ACC112 (cell line): Measurements from ENCODE around the gene IFT80.
A peak's percentile ranks its signal among the peaks of the same experiment; 100 is the strongest.

Experiments used
- H2AFZ ChIP-seq: fragments of 200-600 bp; sonication (generic); one replicate; pipeline ENCODE4 v1.6.0; 2017; ENCODE audit warnings: antibody characterized with exemption, low read length; ENCODE audit not compliant: unreplicated experiment
- H3K27ac ChIP-seq: fragments of 200-600 bp; sonication (generic); 2 replicates; pipeline ENCODE4 v1.5.1; 2014; ENCODE audit warnings: low read depth, mild to moderate bottlenecking, antibody characterized with exemption, low read length, moderate library complexity
- H3K27me3 ChIP-seq: fragments of 200-600 bp; sonication (generic); 2 replicates; pipeline ENCODE4 v1.6.1; 2014; ENCODE audit warnings: mild to moderate bottlenecking, antibody characterized with exemption, low read length, moderate library complexity, mixed read lengths; ENCODE audit not compliant: insufficient read depth
- H3K36me3 ChIP-seq: fragments of 200-600 bp; sonication (generic); 2 replicates; pipeline ENCODE4 v1.6.1; 2016; ENCODE audit warnings: mild to moderate bottlenecking, antibody characterized with exemption, low read length, moderate library complexity, mixed read lengths; ENCODE audit not compliant: insufficient read depth
- H3K4me1 ChIP-seq: fragments of 200-600 bp; sonication (generic); one replicate; pipeline ENCODE4 v1.6.1; 2016; ENCODE audit warnings: low read length, mixed read lengths; ENCODE audit not compliant: insufficient read depth, unreplicated experiment, control insufficient read depth
- H3K4me3 ChIP-seq: fragments of 200-600 bp; sonication (generic); 2 replicates; pipeline ENCODE4 v1.5.1; 2014; ENCODE audit warnings: mild to moderate bottlenecking, low read depth, low read length
- H3K79me2 ChIP-seq: fragments of 200-600 bp; sonication (generic); one replicate; pipeline ENCODE4 v1.6.0; 2016; ENCODE audit warnings: low read length; ENCODE audit not compliant: control insufficient read depth, unreplicated experiment, insufficient read depth

The IFT80 gene

GRCh38 chr3:160379628-160380214 lies 19.3 kb downstream of the IFT80 start:
- Histone ChIP-seq H3K79me2 (peaks cover 7% of the 10 kb centered on the region), H3K4me1 (peaks cover 61% of the 10 kb centered on the region), H2AFZ (no peak overlapping the region), H3K4me3 (peak overlapping the region; percentile 7; the same call in 1 of the 2 replicates), H3K27me3 (no peaks in the 10 kb centered on the region), H3K27ac (peak overlapping the region; percentile 78), H3K36me3 (peaks cover 12% of the 10 kb centered on the region)

GRCh38 chr3:160378331-160379109 lies 20.5 kb downstream of the IFT80 start:
- H3K79me2 ChIP-seq = peaks cover 7% of the 10 kb centered on the region
- peaks cover 73% of the 10 kb centered on the region for H3K4me1 ChIP-seq
- H2AFZ ChIP-seq = peak overlapping the region; percentile 68
- H3K27me3 ChIP-seq = no peaks in the 10 kb centered on the region
- peaks cover 12% of the 10 kb centered on the region for H3K36me3 ChIP-seq
- peak overlapping the region; percentile 58 for H3K4me3 ChIP-seq
- H3K27ac ChIP-seq = peak overlapping the region; percentile 78

- Histone ChIP-seq H3K27me3 (no peaks in the 10 kb centered on the region), H3K79me2 (peaks cover 4% of the 10 kb centered on the region), H3K4me1 (peaks cover 87% of the 10 kb centered on the region), H3K27ac (peak overlapping the region; percentile 46), H2AFZ (peak overlapping the region; percentile 62), H3K36me3 (peaks cover 12% of the 10 kb centered on the region), H3K4me3 (no peak overlapping the region; the same call in 1 of the 2 replicates)
These were observed 22.3 kb downstream of the IFT80 start for GRCh38 chr3:160376681-160377080.

DNA sequence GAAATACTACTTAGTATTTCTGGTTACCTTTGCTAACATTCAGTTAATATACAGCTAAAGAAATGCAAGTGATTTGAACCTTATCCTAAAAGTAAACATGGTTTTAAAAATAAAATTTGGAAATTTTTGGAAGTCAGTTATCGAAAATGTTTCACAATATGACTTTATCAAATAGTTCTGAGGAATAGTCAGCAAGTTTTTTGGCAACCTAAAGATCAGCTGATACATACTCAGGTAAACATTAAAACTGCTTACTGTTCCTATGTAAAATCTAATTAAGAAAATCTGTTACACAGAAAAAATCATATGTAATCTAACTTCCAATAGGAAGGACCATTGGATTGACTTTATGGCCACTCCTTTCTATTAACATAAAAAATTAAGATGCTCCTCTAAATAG lies 24.1 kb downstream of the IFT80 start:
- H3K27me3 ChIP-seq = no peaks in the 10 kb centered on the region

DNA sequence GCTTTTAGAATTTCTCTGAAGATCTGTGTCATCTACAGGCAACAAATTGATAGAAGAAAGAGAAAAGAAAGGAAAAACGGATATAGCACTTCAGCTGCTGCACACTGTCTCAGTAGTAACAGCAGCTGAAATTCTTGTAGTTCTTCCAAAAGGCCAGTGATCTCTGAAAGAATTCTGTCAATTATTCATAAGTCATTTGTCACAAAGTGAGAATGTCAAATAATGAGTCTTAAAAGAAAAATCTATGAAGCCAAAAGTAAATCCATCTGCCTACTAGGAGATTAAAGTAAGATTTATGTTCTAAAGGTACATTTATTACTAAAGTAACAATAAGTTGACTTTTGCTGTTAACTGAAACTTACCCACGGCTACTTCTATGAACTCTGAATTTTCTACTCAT lies 24.6 kb downstream of the IFT80 start:
- Histone ChIP-seq H3K36me3 (peaks cover 6% of the 10 kb centered on the region), H2AFZ (no peak overlapping the region), H3K4me1 (peaks cover 70% of the 10 kb centered on the region), H3K4me3 (no peak overlapping the region), H3K79me2 (peaks cover 4% of the 10 kb centered on the region), H3K27ac (peak overlapping the region; percentile 12), H3K27me3 (no peaks in the 10 kb centered on the region)

More for the DNA sequence above, 24.1 kb downstream of the IFT80 start:
- peak overlapping the region; percentile 12 for H3K27ac ChIP-seq
- H2AFZ ChIP-seq = no peak overlapping the region
- peaks cover 4% of the 10 kb centered on the region for H3K79me2 ChIP-seq
- peaks cover 75% of the 10 kb centered on the region for H3K4me1 ChIP-seq
- no peak overlapping the region for H3K4me3 ChIP-seq
- peaks cover 6% of the 10 kb centered on the region for H3K36me3 ChIP-seq

DNA sequence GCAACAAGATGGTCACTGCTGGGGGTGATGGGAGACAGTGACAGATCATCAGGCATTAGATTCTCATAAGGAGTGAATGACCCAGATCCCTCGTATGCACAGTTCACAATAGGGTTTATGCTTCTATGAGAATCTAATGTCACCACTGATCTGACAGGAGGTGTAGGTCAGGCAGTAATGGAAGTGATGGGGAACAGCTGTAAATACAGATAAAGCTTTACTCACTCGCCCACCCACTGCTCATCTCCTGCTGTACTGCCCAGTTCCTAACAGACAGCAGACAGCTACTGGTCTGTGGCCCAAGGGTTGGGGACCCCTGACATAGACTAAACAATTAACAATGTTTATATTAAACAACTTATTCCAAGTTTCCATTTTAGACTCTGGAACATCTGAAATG lies 25.4 kb downstream of the IFT80 start:
- Histone ChIP-seq H3K4me3 (no peak overlapping the region), H3K27ac (no peak overlapping the region), H3K79me2 (peaks cover 4% of the 10 kb centered on the region), H2AFZ (no peak overlapping the region), H3K27me3 (no peaks in the 10 kb centered on the region), H3K4me1 (peaks cover 62% of the 10 kb centered on the region), H3K36me3 (peaks cover 6% of the 10 kb centered on the region)

GRCh38 chr3:160372780-160373179 lies 26.2 kb downstream of the IFT80 start:
- no peaks in the 10 kb centered on the region for H3K27me3 ChIP-seq
- H3K27ac ChIP-seq = peak overlapping the region; percentile 58
- peaks cover 9% of the 10 kb centered on the region for H3K36me3 ChIP-seq
- H3K4me1 ChIP-seq = peaks cover 55% of the 10 kb centered on the region
- H2AFZ ChIP-seq = no peak overlapping the region
- H3K4me3 ChIP-seq = 0 out of 2 replicates have a peak overlapping the region, but pooled peaks have one; percentile 18
- peaks cover 2% of the 10 kb centered on the region for H3K79me2 ChIP-seq

DNA sequence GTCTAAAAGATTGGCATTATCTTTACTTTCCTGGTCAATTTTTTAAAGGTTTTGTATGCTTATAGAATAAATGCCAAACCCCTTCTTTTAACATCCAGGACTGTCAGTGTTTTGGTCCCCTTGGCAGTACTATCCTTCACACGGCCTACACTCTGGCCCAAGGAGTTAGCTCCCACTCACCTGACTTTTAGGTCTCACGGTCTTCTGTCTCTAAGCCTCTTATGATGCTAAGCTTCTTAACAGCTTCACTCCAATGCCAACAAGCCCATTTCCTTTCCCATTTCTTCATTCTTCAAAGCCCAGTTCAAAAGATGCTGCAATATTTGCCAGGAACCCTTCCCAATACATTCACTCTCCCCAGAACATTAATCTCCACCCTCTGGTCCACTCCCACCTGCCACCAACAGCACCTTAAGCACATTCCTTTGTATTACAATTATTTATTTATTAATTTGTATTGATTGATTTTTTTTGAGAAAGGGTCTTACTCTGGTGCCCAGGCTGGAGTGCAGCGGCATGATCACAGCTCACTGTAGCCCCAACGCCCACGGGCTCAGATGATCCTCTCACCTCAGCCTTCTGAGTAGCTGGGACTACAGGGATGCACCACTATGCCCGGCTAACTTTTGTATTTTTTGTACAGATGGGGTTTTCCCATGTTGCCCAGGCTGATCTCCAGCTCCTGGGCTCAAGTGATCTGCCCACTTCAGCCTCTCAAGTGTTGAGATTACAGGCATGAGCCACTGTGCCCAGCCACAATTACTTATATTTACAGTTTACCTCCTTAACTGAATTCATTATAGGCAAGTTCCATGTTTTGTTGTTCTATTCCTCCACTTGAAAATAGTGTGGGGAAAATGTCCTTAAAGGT lies 27.8 kb downstream of the IFT80 start:
- H3K27ac ChIP-seq = no peak overlapping the region
- H3K4me3 ChIP-seq = no peak overlapping the region
- H3K36me3 ChIP-seq = peaks cover 12% of the 10 kb centered on the region
- no peaks in the 10 kb centered on the region for H3K27me3 ChIP-seq
- H2AFZ ChIP-seq = no peak overlapping the region
- H3K79me2 ChIP-seq = no peaks in the 10 kb centered on the region
- H3K4me1 ChIP-seq = peaks cover 41% of the 10 kb centered on the region

DNA sequence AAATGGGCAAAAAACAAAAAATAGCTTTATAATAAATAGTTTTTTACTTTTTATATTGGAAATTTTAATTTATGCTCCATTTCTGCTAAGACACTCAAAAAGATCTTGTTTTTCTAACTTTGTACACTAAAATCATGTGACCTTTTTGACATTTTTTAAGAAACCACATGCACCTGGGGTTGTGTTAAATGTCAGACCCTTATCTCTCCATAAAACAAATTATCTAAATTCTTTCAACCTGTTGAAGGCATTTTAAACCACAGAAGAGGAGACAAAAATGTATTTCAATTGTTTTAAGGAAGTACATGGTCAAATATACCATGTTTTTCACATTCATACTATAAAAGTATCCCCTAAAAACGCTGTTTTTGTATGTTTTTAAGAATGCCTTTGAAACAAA lies 29.2 kb downstream of the IFT80 start:
- no peak overlapping the region for H2AFZ ChIP-seq
- H3K27ac ChIP-seq = no peak overlapping the region
- no peaks in the 10 kb centered on the region for H3K79me2 ChIP-seq

GRCh38 chr3:160368804-160369203 lies 30.2 kb downstream of the IFT80 start:
- Histone ChIP-seq H3K4me3 (no peak overlapping the region), H3K79me2 (no peaks in the 10 kb centered on the region), H3K4me1 (peaks cover 20% of the 10 kb centered on the region), H3K27me3 (no peaks in the 10 kb centered on the region), H2AFZ (no peak overlapping the region), H3K36me3 (peaks cover 15% of the 10 kb centered on the region), H3K27ac (no peak overlapping the region)

More for the DNA sequence above, 29.2 kb downstream of the IFT80 start:
- peaks cover 30% of the 10 kb centered on the region for H3K4me1 ChIP-seq
- no peaks in the 10 kb centered on the region for H3K27me3 ChIP-seq
- H3K36me3 ChIP-seq = peaks cover 15% of the 10 kb centered on the region
- H3K4me3 ChIP-seq = no peak overlapping the region
